ENCODE data around the gene HDAC9.
A peak's percentile ranks its signal among the peaks of the same experiment; 100 is the strongest.

The HDAC9 gene

GRCh38 chr7:18494821-18495408, 634 bp upstream of the HDAC9 start:
- DNase-seq = no peak

GRCh38 chr7:18496341-18496700, 772 bp downstream of the HDAC9 start:
- no peak for DNase-seq

DNA sequence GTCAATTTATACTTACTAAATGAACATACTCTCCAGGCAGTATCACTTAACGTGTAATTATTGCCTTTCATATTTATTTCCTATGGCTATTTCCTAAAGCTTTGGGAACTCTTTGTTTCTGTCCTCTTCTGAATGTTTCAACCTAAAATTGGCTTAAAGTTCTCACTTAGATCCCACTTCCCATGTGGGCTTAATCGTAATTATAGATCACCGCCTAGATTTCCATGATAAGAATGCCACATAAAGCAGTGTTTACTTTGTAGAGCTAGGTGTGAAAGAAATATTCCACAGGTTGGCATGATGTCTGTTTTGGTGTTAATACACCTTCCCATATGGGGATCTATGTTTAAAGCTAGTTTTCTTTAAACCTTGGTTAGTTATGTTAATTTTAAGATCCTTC, 1.5 kb downstream of the HDAC9 start:
- no peak for DNase-seq

DNA sequence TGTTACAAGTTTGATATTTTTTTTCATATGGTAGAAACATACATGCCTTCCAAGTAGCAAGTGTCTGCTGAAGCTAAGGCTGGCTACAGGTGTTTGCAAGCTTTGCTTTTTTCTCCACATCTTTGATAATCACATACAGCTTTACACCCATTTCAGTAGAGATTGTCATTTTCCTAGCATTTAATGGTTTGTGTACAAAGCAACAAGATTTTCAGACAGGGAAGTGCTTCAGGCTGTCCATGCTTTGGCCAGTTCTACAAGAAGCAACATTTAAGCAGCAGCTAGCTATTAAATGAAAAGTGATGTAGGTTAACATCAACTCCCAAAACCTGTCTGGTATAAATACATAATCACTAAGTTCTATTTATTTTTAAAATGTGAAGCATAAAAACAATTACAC, 2.3 kb downstream of the HDAC9 start:
- DNase-seq = no peak

GRCh38 chr7:18498341-18498740, 2.8 kb downstream of the HDAC9 start:
- DNase-seq = peak; percentile 12

DNA sequence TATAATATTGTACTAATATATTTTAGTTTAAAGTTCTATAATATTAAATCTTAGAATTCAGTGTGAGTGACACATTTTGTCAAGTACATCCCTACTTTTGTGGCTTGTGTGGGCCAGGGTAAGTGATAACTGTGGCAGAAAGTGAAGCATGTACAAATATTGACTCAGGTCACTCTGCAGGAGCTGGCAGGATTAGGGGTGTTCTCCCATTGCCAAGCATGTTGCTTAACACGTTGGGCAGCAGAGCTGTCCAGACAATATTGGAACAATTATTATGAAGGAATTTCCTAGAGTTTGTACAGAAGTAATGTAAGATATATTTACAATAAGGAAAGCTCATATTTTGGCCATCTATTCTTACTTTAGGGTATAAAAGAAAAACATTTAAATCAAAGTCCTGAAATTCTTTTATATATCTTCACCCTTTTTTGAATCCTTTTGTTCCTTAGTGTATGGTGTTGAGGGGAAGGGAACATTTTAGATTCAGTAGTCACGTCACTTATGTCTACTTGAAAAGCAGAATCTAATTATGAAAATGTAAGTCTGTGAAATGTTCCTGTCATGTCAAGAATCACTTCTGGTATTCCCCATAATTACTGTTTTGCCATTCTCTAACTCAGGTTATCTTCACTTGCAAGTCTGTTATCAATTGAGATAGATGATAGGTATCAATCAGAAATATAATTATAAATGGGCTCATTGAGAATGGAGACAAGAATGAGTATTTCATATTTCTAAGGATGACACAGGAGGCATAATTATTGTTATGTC, 4.0 kb downstream of the HDAC9 start:
- DNase-seq = no peak

DNA sequence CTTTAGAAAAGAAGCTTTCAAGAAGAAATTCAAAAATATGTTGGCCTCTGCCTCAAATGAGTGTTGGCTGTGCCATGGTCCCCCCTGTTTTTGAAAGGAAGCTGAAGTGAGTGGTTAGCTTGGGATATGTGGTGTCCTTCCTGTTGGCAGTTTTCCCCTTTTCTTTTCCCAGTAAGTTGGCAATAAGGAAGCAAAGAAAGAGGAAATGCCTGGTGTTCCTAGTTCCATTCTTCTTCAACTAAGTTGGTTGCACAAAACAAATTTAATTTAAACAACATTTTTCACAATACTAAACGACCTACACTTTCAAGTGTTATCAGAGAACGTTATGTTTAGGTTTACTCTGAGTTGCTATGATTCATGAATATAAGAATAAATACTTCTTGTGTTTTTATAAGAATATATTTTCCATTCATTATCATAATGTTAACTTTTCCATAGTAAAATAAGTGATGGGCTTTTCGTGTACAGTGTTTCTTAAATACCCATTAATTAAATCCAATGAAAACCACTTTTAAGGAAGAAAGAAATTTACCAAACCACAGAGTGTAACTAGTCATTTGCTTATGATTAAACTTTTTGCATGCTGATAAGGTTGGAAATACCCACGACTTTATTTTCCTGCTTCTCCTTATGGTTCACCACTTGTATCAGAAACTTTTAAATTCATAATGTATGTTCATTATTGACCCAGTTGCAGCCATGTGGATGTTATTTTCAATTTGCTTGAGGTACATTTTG, 7.7 kb downstream of the HDAC9 start:
- no peak for DNase-seq

DNA sequence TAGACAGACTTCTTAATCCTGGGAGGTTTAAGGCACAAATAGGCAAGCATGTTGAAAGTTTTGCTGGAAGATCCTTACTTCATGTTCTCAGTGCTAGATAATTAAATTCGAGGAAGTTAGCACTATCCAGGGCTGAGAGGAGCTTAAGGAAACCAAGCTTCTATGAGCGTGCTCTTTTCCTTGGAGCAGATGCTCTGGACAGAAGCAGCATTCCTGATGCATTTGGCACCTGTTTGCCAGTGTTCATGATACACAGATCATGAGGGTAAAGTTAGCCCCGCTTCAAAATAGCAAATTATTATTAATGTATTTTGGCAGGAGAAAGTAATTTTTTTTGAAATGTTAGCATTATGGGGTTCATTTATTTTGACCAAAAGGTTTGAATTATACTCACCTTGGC, 9.4 kb downstream of the HDAC9 start:
- DNase-seq = no peak

GRCh38 chr7:18505870-18506460, 10.4 kb downstream of the HDAC9 start:
- no peak for DNase-seq

GRCh38 chr7:18508443-18509427, 13.2 kb downstream of the HDAC9 start:
- no peak for DNase-seq

- no peak for DNase-seq
Measured at GRCh38 chr7:18509481-18509880, 13.9 kb downstream of the HDAC9 start.

GRCh38 chr7:18511351-18512140, 16.0 kb downstream of the HDAC9 start:
- no peak for DNase-seq

GRCh38 chr7:18513343-18513742, 17.8 kb downstream of the HDAC9 start:
- no peak for DNase-seq

GRCh38 chr7:18515067-18515466, 19.5 kb downstream of the HDAC9 start:
- no peak for DNase-seq

DNA sequence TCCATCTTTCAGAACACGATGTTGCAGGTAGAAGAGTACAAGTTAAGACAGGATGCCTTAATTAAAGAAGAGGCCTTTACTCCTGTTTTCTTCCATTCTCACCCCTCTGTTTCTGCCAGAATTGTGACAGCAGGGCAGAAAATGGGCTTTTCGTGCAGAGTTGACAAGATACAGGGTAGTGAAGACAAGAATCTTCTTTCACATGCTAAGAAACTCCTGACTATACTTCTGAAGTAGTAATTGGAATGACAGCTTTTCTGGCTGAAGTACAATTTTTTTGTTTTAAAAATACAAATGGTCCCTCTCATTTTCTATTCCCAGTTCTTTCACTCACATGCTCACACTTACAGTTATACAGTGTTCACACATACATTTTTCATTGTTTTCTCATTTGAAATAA, 22.1 kb downstream of the HDAC9 start:
- DNase-seq = no peak

GRCh38 chr7:18518555-18518954, 23.0 kb downstream of the HDAC9 start:
- DNase-seq = no peak

- no peak for DNase-seq
Measured at GRCh38 chr7:18520450-18521235, 25.1 kb downstream of the HDAC9 start.

GRCh38 chr7:18521236-18521589, 25.7 kb downstream of the HDAC9 start:
- no peak for DNase-seq

GRCh38 chr7:18521945-18522566, 26.5 kb downstream of the HDAC9 start:
- no peak for DNase-seq

DNA sequence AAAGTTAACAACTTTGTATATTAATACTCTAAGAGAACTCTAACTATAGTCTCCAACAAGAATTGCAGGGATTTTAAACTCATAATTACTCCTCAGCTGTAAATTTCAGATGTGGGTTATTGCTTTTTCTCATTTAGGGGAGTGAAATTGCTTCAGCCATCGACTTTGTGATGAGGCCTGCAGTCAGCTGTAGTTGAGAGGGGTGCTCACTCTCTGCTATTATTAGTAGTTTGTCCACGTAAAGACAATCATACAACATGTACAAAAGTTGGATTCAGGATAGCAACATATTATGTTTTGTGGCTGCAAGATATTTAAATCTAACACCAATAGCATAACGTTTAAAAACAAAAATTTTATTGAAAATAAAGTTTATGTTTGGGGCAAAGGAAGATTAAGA, 28.7 kb downstream of the HDAC9 start:
- DNase-seq = no peak

Measured in NCI-H2171 treated with DMSO at 0.1 percent for 48 hours (cell line).